KMS-11 (cell line): ENCODE data around the gene SYCP2.

ENCODE experiments used
- H2AFZ ChIP-seq: fragments of 200-600 bp; sonication (generic); 2 replicates; pipeline ENCODE4 v1.6.1; 2016; ENCODE audit warnings: antibody characterized with exemption, mixed run types, low read depth
- H3K27ac ChIP-seq: fragments of 200-600 bp; sonication (generic); 2 replicates; pipeline ENCODE4 v1.6.1; 2016; ENCODE audit warnings: mild to moderate bottlenecking, mixed run types
- H3K27me3 ChIP-seq: fragments of 200-600 bp; sonication (generic); 2 replicates; pipeline ENCODE4 v1.6.1; 2017; ENCODE audit warnings: mild to moderate bottlenecking, low read depth, mixed run types, moderate library complexity; ENCODE audit not compliant: insufficient read depth
- H3K36me3 ChIP-seq: fragments of 200-600 bp; sonication (generic); 2 replicates; pipeline ENCODE4 v1.6.1; 2017; ENCODE audit warnings: mild to moderate bottlenecking, mixed run types; ENCODE audit not compliant: insufficient read depth
- H3K4me1 ChIP-seq: fragments of 200-600 bp; sonication (generic); 2 replicates; pipeline ENCODE4 v1.6.1; 2016; ENCODE audit warnings: mild to moderate bottlenecking, low read depth, mixed run types; ENCODE audit not compliant: poor library complexity, severe bottlenecking
- H3K4me2 ChIP-seq: fragments of 200-600 bp; sonication (generic); 2 replicates; pipeline ENCODE4 v1.7.0; 2016; ENCODE audit warnings: mild to moderate bottlenecking, mixed run types
- H3K4me3 ChIP-seq: fragments of 200-600 bp; sonication (generic); IDR thresholded peaks from 2 replicates; pipeline ENCODE4 v1.6.1; 2017; ENCODE audit warnings: low read depth, low read length, mixed read lengths; ENCODE audit not compliant: insufficient read depth
- H3K79me2 ChIP-seq: fragments of 200-600 bp; sonication (generic); 2 replicates; pipeline ENCODE4 v1.6.1; 2016; ENCODE audit warnings: low read depth, mixed run types; ENCODE audit not compliant: insufficient read depth
- H3K9ac ChIP-seq: fragments of 200-600 bp; sonication (generic); 2 replicates; pipeline ENCODE4 v1.6.1; 2016; ENCODE audit warnings: mild to moderate bottlenecking, mixed run types
- H4K20me1 ChIP-seq: fragments of 200-600 bp; sonication (generic); 2 replicates; pipeline ENCODE4 v1.6.1; 2016; ENCODE audit warnings: mild to moderate bottlenecking, mixed run types; ENCODE audit not compliant: insufficient read depth
- CTCF ChIP-seq: fragments of 200-600 bp; sonication (generic); conservative IDR thresholded peaks from 2 replicates; pipeline ENCODE4 v1.6.1; 2017; ENCODE audit warnings: low read depth, mild to moderate bottlenecking, antibody characterized with exemption, low read length, moderate library complexity, mixed read lengths

The SYCP2 gene

GRCh38 chr20:59820204-59821041 lies 113.0 kb downstream of the SYCP2 start:
- H3K9ac ChIP-seq: no peak overlapping the region

GRCh38 chr20:59819496-59820203 lies 113.8 kb downstream of the SYCP2 start:
- H3K9ac ChIP-seq: no peak overlapping the region
- H3K36me3 ChIP-seq: no peaks in the 10 kb centered on the region
- no peaks in the 10 kb centered on the region for H3K4me1 ChIP-seq
- H3K4me3 ChIP-seq: no peak overlapping the region
- H3K4me2 ChIP-seq: no peak overlapping the region
- H3K27me3 ChIP-seq: no peaks in the 10 kb centered on the region
- H4K20me1 ChIP-seq: no peaks in the 10 kb centered on the region
- no peak for TF ChIP-seq CTCF
- H3K27ac ChIP-seq: no peak overlapping the region
- H3K79me2 ChIP-seq: no peaks in the 10 kb centered on the region
- no peak overlapping the region for H2AFZ ChIP-seq

More at GRCh38 chr20:59820204-59821041, 113.0 kb downstream of the SYCP2 start:
- Histone ChIP-seq H3K79me2 (no peaks in the 10 kb centered on the region), H3K27me3 (no peaks in the 10 kb centered on the region), H3K27ac (no peak overlapping the region), H3K36me3 (no peaks in the 10 kb centered on the region), H3K4me3 (no peak overlapping the region), H3K4me1 (no peaks in the 10 kb centered on the region), H2AFZ (no peak overlapping the region), H3K4me2 (no peak overlapping the region), H4K20me1 (no peaks in the 10 kb centered on the region)
- TF ChIP-seq CTCF: no peak

- Histone ChIP-seq H3K27ac (no peak overlapping the region), H3K4me1 (no peaks in the 10 kb centered on the region), H3K79me2 (no peaks in the 10 kb centered on the region), H3K9ac (no peak overlapping the region), H3K27me3 (no peaks in the 10 kb centered on the region), H4K20me1 (no peaks in the 10 kb centered on the region), H3K36me3 (no peaks in the 10 kb centered on the region), H3K4me2 (no peak overlapping the region), H3K4me3 (no peak overlapping the region), H2AFZ (no peak overlapping the region)
- TF ChIP-seq CTCF: no peak
Observed at GRCh38 chr20:59818911-59819310, 114.5 kb downstream of the SYCP2 start.

GRCh38 chr20:59817846-59818615 lies 115.4 kb downstream of the SYCP2 start:
- Histone ChIP-seq H3K4me3 (no peak overlapping the region), H3K9ac (no peak overlapping the region), H3K27ac (no peak overlapping the region), H3K4me2 (no peak overlapping the region), H4K20me1 (no peaks in the 10 kb centered on the region), H3K79me2 (no peaks in the 10 kb centered on the region), H3K27me3 (no peaks in the 10 kb centered on the region), H3K4me1 (no peaks in the 10 kb centered on the region), H3K36me3 (no peaks in the 10 kb centered on the region), H2AFZ (no peak overlapping the region)
- TF ChIP-seq CTCF: no peak
